Left cardiac atrium (tissue), 4 donors: ENCODE data around the gene CAMSAP1. TPM values are rescaled to one million over a fixed set of nuclear protein-coding genes. Genes with fewer than 3 reads are reported as not detected.

Experiments
- ATAC-seq, 2 donors: fragments of 200-7000 bp; cut with Tn5 transposase; one replicate each; pipeline ENCODE4 v1.9.1; 2020; ENCODE audit warnings: mild to moderate bottlenecking in 2 of 2, moderate library complexity in 2 of 2
- DNase-seq: peaks from one replicate; pipeline ENCODE4 v3.0.0-alpha.2; 2020
- intact Hi-C, 2 donors: fragments of 100-400 bp; cut with DNase I; formaldehyde crosslinking; loops; one replicate each; pipeline versions ENCODE4 v1.14.1 to v1.15.1; 2022 to 2023
- total RNA-seq, 2 donors: library from RNA; stranded (reverse); fragmentation: NEBNext Ultra II Directional; extraction: Animal tissue kit (Norgen Biotek cat#: 25700); gene quantifications; one replicate each; pipeline ENCODE4 v1.2.1, GENCODE V29; 2021
- donor health status: DM: no; HTN: yes; CAD: no.
- donor health status: DM: no; HTN: yes; CAD: no; lungs with severe emphysema.
- donor health status: DM: yes; HTN: yes; CAD: no.
- donor health status: Dilated cardiomyopathy.

Gene CAMSAP1
- total RNA-seq, 2 donors from 2014 or later, result 17.2 to 17.6 TPM

- DNase-seq (no peak), ATAC-seq (no peak)
- intact Hi-C loops, result no loop called here
These were observed 37.4 kb downstream of the CAMSAP1 start for GRCh38 chr9:135869909-135870308.

GRCh38 chr9:135865531-135865930 is 41.8 kb downstream of the CAMSAP1 start:
- ATAC-seq (no peak), DNase-seq (no peak)
- intact Hi-C loops, result loop anchor here in 1 of 2 donors (2.0 kb wide), 1 partner anchor 259 kb away; no protein-coding TSS in a partner anchor

- ATAC-seq (peak in 1 of 2 donors; percentile 38), DNase-seq (peak; percentile 62)
- intact Hi-C loops, result loop anchor here in 1 of 2 donors (2.0 kb wide), 1 partner anchor 260 kb away; no protein-coding TSS in a partner anchor
These were observed 42.8 kb downstream of the CAMSAP1 start for GRCh38 chr9:135864447-135865049.

DNA sequence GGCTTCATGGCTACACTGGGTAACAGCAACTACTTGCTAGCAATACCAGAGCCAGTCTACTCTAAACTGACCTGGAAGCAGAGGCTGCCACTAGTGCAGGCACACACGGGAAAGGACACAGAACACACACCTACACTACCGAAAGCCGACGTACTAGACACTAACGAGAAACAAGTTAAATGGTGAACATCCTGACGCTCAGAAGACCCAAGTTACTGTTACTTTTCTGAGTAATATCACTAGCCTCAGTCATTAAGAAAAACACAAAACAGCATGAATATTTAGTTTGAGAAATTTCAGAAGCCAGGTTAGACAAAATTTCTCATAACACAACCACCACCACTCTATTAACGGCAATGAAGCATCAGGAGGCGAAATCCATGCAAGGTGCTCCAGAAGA is 44.5 kb downstream of the CAMSAP1 start:
- ATAC-seq, result no peak
- no peak for DNase-seq
- intact Hi-C loops, result no loop called here

DNA sequence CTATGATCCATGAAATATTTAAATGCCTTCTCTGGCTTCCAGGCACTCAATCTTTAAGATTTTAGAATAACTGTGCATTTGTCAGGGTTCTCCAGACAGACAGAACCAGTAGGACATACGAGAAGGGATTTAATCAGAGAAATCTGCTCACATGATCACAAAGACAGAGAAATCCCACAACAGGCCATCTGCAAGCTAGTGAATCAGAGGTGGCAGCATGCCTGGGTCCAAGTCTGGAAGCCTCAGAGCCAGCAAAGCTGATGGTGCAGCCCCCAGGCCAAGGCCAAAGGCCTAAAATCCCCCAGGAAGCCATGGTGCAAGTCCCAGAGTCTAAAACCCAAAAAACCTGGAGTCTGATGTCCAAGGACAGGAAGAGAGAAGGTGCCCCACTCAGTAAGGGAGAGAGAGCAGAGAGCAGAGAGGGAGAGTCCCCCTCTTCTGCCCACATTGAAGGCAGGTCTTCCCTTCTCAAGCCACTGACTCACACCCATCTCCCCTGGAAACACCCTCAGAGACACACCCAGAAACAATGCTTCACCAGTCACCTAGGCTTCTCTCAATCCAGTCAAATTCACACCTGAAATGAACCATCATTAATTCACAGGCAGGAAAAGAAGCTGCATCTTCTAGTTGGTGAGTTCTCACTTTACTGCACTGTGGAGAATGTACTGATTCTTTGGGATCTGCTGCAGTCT is 48.7 kb downstream of the CAMSAP1 start:
- intact Hi-C loops, result no loop called here
- ATAC-seq, result no peak

GRCh38 chr9:135857843-135858242 is 49.5 kb downstream of the CAMSAP1 start:
- ATAC-seq, result no peak
- intact Hi-C loops, result no loop called here
- no peak for DNase-seq

More for the DNA sequence above, 48.7 kb downstream of the CAMSAP1 start:
- no peak for DNase-seq

DNA sequence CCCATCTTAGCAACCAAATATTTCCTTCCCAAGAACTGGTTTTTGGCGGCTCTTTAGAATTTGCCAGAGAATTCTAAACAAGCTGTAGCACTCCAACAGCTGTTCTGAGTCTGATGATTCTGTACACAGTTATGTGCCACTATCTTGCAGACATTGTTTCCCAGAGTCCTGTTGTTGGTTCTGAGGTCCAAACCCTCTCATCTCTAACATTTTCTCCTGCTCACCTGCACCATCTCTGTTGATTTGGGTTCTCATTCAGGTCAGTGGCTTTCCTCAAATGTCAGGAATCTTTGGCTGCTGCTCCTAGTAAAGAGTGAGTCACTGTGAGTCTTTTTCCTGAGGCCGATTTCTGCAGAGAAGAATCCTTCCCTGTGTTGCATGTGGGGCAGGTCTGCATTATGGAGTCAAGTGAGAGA is 50.0 kb downstream of the CAMSAP1 start:
- intact Hi-C loops, result no loop called here
- DNase-seq (no peak), ATAC-seq (no peak)

DNA sequence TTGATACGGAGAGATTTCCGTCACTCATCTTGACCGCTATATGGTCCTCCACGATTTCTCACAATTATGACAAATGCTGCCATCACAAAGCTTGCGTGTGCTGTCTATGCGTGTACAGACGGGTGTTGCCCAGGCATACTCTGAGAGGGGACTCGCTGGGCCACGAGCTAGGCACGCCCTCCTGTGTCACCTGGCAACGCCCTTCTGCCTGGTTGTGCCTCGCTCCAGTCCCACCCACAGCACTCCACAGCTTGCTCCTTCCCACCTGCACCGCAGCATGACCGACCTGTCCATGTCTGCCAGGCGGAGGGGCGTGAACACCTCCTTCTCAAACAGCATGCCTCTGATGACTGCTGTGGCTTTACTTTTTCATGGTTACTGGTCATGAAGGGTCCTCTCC is 55.6 kb downstream of the CAMSAP1 start:
- intact Hi-C loops, result no loop called here
- no peak for ATAC-seq
- no peak for DNase-seq

DNA sequence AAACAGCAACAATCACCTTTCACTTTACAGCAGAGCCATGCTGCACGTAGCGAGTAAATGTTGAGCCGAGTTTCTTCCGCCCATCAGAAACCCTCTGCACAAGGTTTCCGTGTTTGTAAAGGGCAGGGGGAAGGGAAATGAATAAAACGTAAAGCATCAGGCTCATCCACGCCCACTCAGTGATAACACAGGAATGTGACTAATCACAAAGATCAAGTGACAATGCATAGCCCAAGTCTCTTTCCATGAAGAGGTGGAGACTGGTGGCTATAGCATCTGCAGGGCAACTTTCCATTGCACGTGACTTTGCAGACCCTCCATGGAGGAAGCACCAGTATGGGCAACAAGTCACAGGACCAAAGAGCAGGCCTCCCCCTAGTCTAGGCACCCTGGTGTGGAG is 56.6 kb downstream of the CAMSAP1 start:
- ATAC-seq (no peak), DNase-seq (no peak)
- intact Hi-C loops, result no loop called here

DNA sequence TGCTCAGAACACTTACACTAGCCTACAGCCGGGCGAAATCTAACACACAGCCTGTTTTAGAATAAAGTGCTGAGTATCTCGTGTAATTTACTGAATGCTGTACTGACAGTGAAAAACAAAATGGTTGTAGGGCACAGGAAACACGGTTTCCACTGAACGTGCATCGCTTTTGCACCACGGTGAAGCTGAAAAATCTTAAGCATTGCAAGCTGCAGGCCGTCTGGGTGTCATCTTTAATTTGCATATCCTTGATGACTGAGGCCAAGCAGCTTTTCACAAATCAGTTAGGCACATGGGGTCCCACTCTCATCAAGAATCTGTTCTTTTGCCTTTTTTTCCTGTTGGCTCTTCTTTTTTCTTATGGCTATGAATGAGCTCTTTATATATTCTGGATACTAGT is 58.2 kb downstream of the CAMSAP1 start:
- intact Hi-C loops, result no loop called here
- DNase-seq, result no peak
- no peak for ATAC-seq

DNA sequence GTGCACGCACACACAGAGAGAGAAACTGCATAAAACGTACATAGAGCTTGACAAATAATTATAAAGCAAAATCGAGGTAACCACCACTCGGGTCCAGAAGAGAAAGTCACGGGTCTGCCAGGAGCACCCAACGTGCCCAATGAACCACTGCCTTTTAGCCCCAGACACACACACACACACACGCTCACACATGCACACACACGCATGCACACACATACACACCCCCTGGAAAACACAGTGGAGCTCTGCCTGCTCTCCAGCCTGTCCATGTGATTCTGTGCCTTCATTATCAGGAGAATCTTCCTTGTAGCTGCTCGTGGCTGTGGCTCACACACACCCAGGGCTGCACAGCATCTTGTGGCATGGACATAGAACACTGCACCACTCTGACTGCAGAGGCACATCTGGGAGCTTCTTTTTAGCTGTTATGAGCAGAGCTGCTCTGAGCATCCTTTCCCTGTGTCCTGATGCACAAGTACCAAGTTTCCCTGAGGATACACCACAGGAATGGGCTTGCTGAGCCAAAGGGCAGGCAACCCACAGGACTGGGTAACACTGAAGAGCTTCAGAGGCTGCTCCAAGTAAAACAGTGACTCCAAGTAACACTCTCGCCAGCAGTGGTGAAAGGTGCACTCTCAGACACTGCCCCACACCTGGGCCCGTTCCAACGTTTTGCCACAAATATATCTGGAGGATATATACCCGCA is 58.9 kb downstream of the CAMSAP1 start:
- intact Hi-C loops, result no loop called here
- DNase-seq (no peak), ATAC-seq (no peak)

GRCh38 chr9:135847833-135848232 is 59.5 kb downstream of the CAMSAP1 start:
- intact Hi-C loops, result no loop called here
- no peak for DNase-seq
- no peak for ATAC-seq

DNA sequence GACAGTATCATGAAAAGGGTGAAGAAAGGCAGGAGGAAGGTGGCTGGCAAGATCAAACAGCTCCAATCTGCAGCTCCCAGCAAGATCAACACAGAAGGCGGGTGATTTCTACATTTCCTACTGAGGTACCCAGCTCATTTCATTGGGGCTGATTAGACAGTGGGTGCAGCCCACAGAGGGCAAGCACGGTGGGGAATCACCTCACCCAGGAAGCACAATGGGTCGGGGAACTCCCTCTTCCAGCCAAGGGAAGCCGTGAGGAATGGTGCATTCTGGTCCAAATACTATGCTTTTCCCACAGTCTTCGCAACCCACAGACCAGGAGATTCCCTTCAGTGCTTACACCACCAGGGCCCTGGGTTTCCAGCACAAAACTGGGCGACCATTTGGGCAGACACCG is 66.8 kb downstream of the CAMSAP1 start:
- ATAC-seq (no peak), DNase-seq (no peak)
- intact Hi-C loops, result no loop called here

DNA sequence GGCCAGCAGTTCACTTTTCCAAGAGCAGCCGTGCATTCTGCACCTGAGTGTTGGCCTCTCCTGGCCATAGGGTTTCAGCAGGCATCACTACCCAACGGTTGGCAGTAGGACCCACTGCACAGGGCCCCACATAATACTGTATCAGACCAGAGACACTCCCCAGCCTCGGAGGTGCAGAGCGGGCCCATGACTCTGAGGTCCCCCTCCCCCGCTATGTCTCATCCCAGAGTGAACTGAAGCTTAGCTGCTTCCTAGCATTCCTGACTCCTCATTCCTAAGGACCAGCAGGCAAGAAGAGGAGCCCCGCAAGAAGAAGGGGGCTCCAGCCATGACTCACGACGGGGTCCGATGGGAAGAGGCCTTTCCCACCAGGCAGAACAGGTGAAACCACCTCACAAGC is 67.2 kb downstream of the CAMSAP1 start:
- ATAC-seq (no peak), DNase-seq (no peak)
- intact Hi-C loops, result no loop called here

DNA sequence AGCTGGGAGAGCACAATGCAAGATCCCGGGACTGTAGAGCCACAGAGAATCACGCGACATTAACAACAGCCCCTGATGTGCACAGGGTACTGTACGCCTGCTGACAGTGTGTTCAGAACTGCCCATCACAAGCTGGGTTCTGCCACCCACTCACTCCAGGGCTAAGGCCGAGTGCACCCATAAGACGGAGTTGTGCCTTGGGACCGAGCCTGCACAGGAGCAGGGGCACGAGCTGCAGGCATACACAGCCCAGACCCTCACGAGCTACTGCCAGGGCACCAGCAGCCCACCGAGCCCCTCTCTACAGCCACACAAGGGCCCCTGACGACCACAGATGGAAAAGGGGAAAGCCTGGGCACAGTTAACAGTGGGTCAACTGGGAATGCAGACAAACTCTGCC is 67.8 kb downstream of the CAMSAP1 start:
- ATAC-seq, result no peak
- intact Hi-C loops, result no loop called here
- DNase-seq, result no peak

DNA sequence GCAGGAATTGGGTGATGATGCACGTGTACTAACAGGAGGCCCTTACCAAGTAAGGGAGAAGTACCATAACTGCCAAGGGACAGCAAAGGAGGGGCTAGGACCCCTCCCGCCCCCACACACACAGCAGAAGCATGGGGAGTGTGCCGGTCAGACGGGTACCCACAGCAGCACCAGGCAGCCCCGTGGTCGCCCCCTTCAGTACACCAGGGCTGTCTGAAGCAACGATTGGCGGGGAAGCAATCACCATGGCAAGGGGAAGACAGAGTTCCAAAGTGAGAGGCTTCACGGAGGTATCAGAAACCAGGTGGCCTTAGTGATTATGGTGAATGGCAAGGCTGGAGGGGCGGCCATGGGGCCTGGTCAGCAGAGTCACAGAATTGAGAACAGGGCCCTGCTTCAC is 72.2 kb downstream of the CAMSAP1 start:
- DNase-seq, result no peak
- no peak for ATAC-seq
- intact Hi-C loops, result no loop called here

- DNase-seq, result no peak
- intact Hi-C loops, result no loop called here
- ATAC-seq, result no peak
These were observed 73.5 kb downstream of the CAMSAP1 start for GRCh38 chr9:135833864-135834263.

DNA sequence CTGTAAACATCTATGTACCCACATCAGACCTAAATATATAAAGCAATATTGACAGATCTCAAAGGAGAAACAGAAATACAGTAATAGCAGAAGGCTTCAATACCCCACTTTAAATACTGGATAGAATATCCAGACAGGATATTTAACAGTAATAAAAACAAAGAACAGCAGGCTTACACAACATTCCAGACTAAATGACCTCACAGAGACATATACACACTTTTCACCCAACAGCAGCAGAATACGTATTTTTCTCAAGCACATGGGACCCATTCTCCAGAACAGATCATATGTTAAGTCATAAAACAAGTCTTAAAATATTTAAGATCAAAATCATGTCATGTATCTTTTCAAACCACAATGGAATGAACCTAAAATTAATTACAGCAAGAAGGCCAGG is 76.8 kb downstream of the CAMSAP1 start:
- no peak for DNase-seq
- no peak for ATAC-seq
- intact Hi-C loops, result no loop called here

GRCh38 chr9:135828656-135829055 is 78.7 kb downstream of the CAMSAP1 start:
- DNase-seq, result no peak
- no peak for ATAC-seq
- intact Hi-C loops, result no loop called here

- ATAC-seq (no peak), DNase-seq (no peak)
- intact Hi-C loops, result no loop called here
These were observed 79.3 kb downstream of the CAMSAP1 start for GRCh38 chr9:135827866-135828580.
